K562 (cell line): ENCODE results near the gene PACRG. TPM values are rescaled to one million over a fixed set of nuclear protein-coding genes. Genes with fewer than 3 reads are reported as not detected.

ENCODE experiments used
- ATAC-seq: fragments of 200-7000 bp; cut with Tn5 transposase; 3 replicates; pipeline ENCODE4 v1.9.1; 2020; ENCODE audit warnings: moderate library complexity
- BruUV-seq: library from RNA; stranded (reverse); fragments of 400-500 nt; replicated peaks from 2 replicates; lab custom pipeline; 2021; lab: Mats Ljungman, UMichigan
- CTCF ChIA-PET: fragments of 300-600 bp; formaldehyde crosslinking; extraction: SDS; loops from one replicate; lab custom pipeline; 2021; ENCODE audit warnings: low intra/inter-chr PET ratio; lab: Yijun Ruan, JAX
- POLR2A ChIA-PET: fragments of 300-600, 350-650 bp; sonication (Branson Sonifier 250); formaldehyde crosslinking; extraction: SDS; loops from one replicate; lab custom pipeline; 2021; ENCODE audit warnings: antibody characterized with exemption, inconsistent platforms; lab: Yijun Ruan, JAX
- DNase-seq, 4 experiments: peaks; one replicate each; pipeline versions ENCODE4 v3.0.0 to v3.0.0-alpha.2; 2011 to 2018; ENCODE audit warnings: low spot score in 3 of 4, mixed read lengths in 3 of 4; ENCODE audit errors: extremely low read depth in 1 of 4
- FAIRE-seq: peaks from 2 replicates; lab custom pipeline; 2011; peaks lifted over from hg19 to GRCh38; lab: Jason Lieb, UNC
- H2AFZ ChIP-seq: 2 replicates; pipeline ENCODE4 v1.6.0; 2011; ENCODE audit warnings: low read depth, low read length, control low read depth, inconsistent platforms
- H3K27ac ChIP-seq: fragments of 200-600 bp; 3 replicates; pipeline ENCODE4 v1.8.0; 2011; ENCODE audit warnings: low read depth, mild to moderate bottlenecking, control low read depth, inconsistent platforms, low read length, moderate library complexity, mixed read lengths; ENCODE audit errors: extremely low read depth
- H3K27me3 ChIP-seq, 2 experiments: fragments of 300-600 bp in 1 of 2; 2 replicates in 1 of 2; 3 replicates in 1 of 2; pipeline versions ENCODE4 v1.6.0 to v1.8.0; 2011; ENCODE audit warnings: inconsistent platforms in 2 of 2, low read length in 2 of 2, mild to moderate bottlenecking in 1 of 2, mixed read lengths in 1 of 2, moderate library complexity in 1 of 2; ENCODE audit not compliant: control insufficient read depth in 2 of 2, insufficient read depth in 2 of 2
- H3K36me3 ChIP-seq: fragments of 300-600 bp; 3 replicates; pipeline ENCODE4 v1.8.0; 2011; ENCODE audit warnings: mild to moderate bottlenecking, low read length, inconsistent platforms; ENCODE audit not compliant: control insufficient read depth, insufficient read depth
- H3K4me1 ChIP-seq, 2 experiments: fragments of 200-600 bp in 1 of 2; replicated peaks in 1 of 2; 2 replicates in 1 of 2; 3 replicates in 1 of 2; pipeline versions ENCODE4 v1.5.1 to v1.8.0; 2011; ENCODE audit warnings: inconsistent platforms in 2 of 2, low read length in 2 of 2, mild to moderate bottlenecking in 1 of 2, mixed read lengths in 1 of 2, moderate library complexity in 1 of 2; ENCODE audit not compliant: control insufficient read depth in 2 of 2, insufficient read depth in 2 of 2
- H3K4me2 ChIP-seq: 2 replicates; pipeline ENCODE4 v1.6.1; 2011; ENCODE audit warnings: low read length, control low read depth, inconsistent platforms, mixed read lengths; ENCODE audit not compliant: insufficient read depth
- H3K4me3 ChIP-seq: fragments of 200-600 bp; sonication (generic), shearing (Covaris generic); 2 replicates; pipeline ENCODE4 v1.5.1; 2016; ENCODE audit warnings: control low read depth, inconsistent platforms
- H3K79me2 ChIP-seq: fragments of 200-600 bp; 3 replicates; pipeline ENCODE4 v1.8.0; 2011; ENCODE audit warnings: low read length, inconsistent platforms; ENCODE audit not compliant: control insufficient read depth, insufficient read depth
- H3K9ac ChIP-seq, 2 experiments: 2 replicates each; pipeline versions ENCODE4 v1.6.0 to v1.6.1; 2011; ENCODE audit warnings: low read depth in 2 of 2, low read length in 2 of 2, control low read depth in 1 of 2, inconsistent platforms in 1 of 2, mild to moderate bottlenecking in 1 of 2, mixed read lengths in 1 of 2; ENCODE audit not compliant: insufficient read depth in 1 of 2
- H3K9me1 ChIP-seq: one replicate; pipeline ENCODE4 v1.6.0; 2011; ENCODE audit warnings: inconsistent platforms, mild to moderate bottlenecking, low read length, moderate library complexity; ENCODE audit not compliant: control insufficient read depth, insufficient read depth
- H3K9me3 ChIP-seq: replicated peaks from 2 replicates; pipeline ENCODE4 v1.5.1; 2011; ENCODE audit warnings: low read depth, low read length, inconsistent platforms; ENCODE audit not compliant: control insufficient read depth, insufficient read depth
- H4K20me1 ChIP-seq: replicated peaks from 2 replicates; pipeline ENCODE4 v1.6.1; 2011; ENCODE audit warnings: low read length, inconsistent platforms, mixed read lengths; ENCODE audit not compliant: control insufficient read depth, insufficient read depth
- IRF9 ChIP-seq: fragments of 450-650 bp; IDR thresholded peaks from 2 replicates; pipeline ENCODE4 v1.6.1; 2016; ENCODE audit warnings: missing biosample characterization, missing genetic modification characterization
- TBP ChIP-seq: optimal IDR thresholded peaks from 2 replicates; pipeline ENCODE3; 2011; ENCODE audit warnings: low read depth, low read length, improper control_type of control experiment
- ZNF518B ChIP-seq: fragments of 250-450 bp; sonication (Bioruptor Pico); IDR thresholded peaks from 2 replicates; pipeline ENCODE4 v1.5.0; 2021; ENCODE audit warnings: mild to moderate bottlenecking, moderate library complexity
- WGBS: fragments of 100-300 bp; shearing (Covaris generic); methylation state at CpG from one replicate; pipeline ENCODE4 v1.1.6; 2016; ENCODE audit warnings: low coverage, mixed read lengths; ENCODE audit not compliant: insufficient coverage; ENCODE audit errors: missing lambda C conversion rate; 5-methylcytosine and 5-hydroxymethylcytosine counted together
- in situ Hi-C: fragments of 300-500 bp; cut with MboI; formaldehyde crosslinking; loops from 4 replicates; pipeline ENCODE4 v1.15.0; 2018; ENCODE audit warnings: inconsistent platforms, mixed read lengths
- intact Hi-C: fragments of 100-400 bp; cut with micrococcal nuclease; formaldehyde crosslinking; loops from 2 replicates; pipeline ENCODE4 v1.14.2; 2022
- polyA plus RNA-seq, 8 experiments: library from polyadenylated mRNA; depleted of rRNA in 4 of 8; stranded (reverse) in 5 of 8; unstranded in 3 of 8; fragments of >200 nt; fragmentation: Nextera tagmentation in 2 of 8; fragmentation: Illumina TruSeq in 1 of 8; extraction: Ambion mirVana in 2 of 8; extraction: Trizol in 1 of 8; gene quantifications; 2 replicates each; pipeline versions ENCODE4 v1.2.1 to v1.2.3, GENCODE V29; 2011 to 2014; ENCODE audit warnings: inconsistent platforms in 1 of 8, missing spikeins in 1 of 8
- total RNA-seq, 7 experiments: library from RNA; depleted of rRNA in 6 of 7; stranded (reverse); fragments of >200 nt in 6 of 7; fragmentation: Illumina TruSeq in 2 of 7; extraction: Trizol in 2 of 7; gene quantifications; 2 replicates each; pipeline versions ENCODE4 v1.2.1 to v1.2.3, GENCODE V29; 2011 to 2021; ENCODE audit warnings: low replicate concordance in 1 of 7

Gene PACRG
- total and polyA plus RNA-seq, 9 of the 15 experiments (the other 6 are each of a cell fraction or from before 2014, with no cell fraction given), result 0.04 TPM; not detected in 8

- no peaks in the 10 kb centered on the region for H3K4me1 ChIP-seq
- no peaks in the 10 kb centered on the region for H3K36me3 ChIP-seq
- CTCF ChIA-PET, result no interaction called here
- in situ Hi-C loops (no loop called here), intact Hi-C loops (no loop called here)
- no peak overlapping the region for H3K27ac ChIP-seq
- H3K79me2 ChIP-seq, result no peaks in the 10 kb centered on the region
- BruUV-seq, result no TSS peak
- peaks cover 66 to 76% of the 10 kb centered on the region in 2 experiments for H3K27me3 ChIP-seq
- no peak overlapping the region for H3K4me2 ChIP-seq
- H3K9me1 ChIP-seq, result no peaks in the 10 kb centered on the region
- FAIRE-seq, result no peak
- H3K9me3 ChIP-seq, result no peaks in the 10 kb centered on the region
- TF ChIP-seq TBP (no peak), ZNF518B (CRISPR knock-in tag) (no peak), IRF9 (tag) (no peak)
- TF ChIP-seq, all 486 proteins: peak for 0
- Histone ChIP-seq H3K9ac (no peak overlapping the region), H4K20me1 (no peaks in the 10 kb centered on the region), H2AFZ (no peak overlapping the region), H3K4me3 (no peak overlapping the region)
- no peak for DNase-seq
- 1% methylated on average over 5 of the region's 5 CpGs for WGBS
- POLR2A ChIA-PET, result no interaction called here
- ATAC-seq, result no peak
These were observed 586.2 kb downstream of the PACRG start for GRCh38 chr6:163313981-163314380.
